ENCODE measurements around the gene CTSK.

DNA sequence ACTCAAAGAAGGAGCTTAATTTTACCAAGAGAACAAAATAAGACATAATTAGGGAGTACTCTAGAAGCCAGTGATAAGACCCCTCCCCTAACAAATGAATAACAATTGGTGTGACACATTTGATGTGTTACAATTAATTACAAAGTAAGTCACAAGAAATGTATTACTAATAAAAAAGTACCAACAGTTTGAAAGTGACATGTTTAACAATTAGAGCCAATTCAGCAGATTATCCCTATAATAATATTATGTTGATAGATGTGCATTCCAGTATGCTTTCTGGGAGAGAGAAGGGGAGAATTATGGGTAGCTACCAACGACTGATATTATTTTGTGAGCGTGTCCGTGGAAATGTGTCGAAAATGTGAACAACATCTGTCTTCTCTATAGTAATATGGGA, 19.1 kb downstream of the CTSK start:
- TF ChIP-seq, protein P1, sequence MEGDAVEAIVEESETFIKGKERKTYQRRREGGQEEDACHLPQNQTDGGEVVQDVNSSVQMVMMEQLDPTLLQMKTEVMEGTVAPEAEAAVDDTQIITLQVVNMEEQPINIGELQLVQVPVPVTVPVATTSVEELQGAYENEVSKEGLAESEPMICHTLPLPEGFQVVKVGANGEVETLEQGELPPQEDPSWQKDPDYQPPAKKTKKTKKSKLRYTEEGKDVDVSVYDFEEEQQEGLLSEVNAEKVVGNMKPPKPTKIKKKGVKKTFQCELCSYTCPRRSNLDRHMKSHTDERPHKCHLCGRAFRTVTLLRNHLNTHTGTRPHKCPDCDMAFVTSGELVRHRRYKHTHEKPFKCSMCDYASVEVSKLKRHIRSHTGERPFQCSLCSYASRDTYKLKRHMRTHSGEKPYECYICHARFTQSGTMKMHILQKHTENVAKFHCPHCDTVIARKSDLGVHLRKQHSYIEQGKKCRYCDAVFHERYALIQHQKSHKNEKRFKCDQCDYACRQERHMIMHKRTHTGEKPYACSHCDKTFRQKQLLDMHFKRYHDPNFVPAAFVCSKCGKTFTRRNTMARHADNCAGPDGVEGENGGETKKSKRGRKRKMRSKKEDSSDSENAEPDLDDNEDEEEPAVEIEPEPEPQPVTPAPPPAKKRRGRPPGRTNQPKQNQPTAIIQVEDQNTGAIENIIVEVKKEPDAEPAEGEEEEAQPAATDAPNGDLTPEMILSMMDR (IDR thresholded peaks at IDR 0.05): no peak
- no peak for TF ChIP-seq POLR2AphosphoS5 (IDR thresholded peaks at IDR 0.05)
- no peak for TF ChIP-seq POLR2A (IDR thresholded peaks at IDR 0.05)

Measured in breast epithelium (tissue), 3 donors.